ENCODE results near the gene FHL3.
A peak's percentile ranks its signal among the peaks of the same experiment; 100 is the strongest.

FHL3 gene

GRCh38 chr1:38014171-38014570 is 8.9 kb upstream of the FHL3 start:
- DNase-seq (ENCODE audit: low read depth in 2 of 2): no peak

GRCh38 chr1:38013227-38013622 is 7.9 kb upstream of the FHL3 start:
- no peak for DNase-seq (ENCODE audit: low read depth in 2 of 2)

- DNase-seq (ENCODE audit: low read depth in 2 of 2): peak; percentile 74 to 81
Measured at GRCh38 chr1:38012363-38013226, 7.3 kb upstream of the FHL3 start, which contains the start of gene UTP11. TSS of gene UTP11 (plus strand) at chr1:38012734. CDS start at chr1:38012803, 69 bp downstream.

GRCh38 chr1:38009841-38010180 is 4.5 kb upstream of the FHL3 start:
- DNase-seq (ENCODE audit: low read depth in 2 of 2): no peak

- DNase-seq (ENCODE audit: low read depth in 2 of 2): no peak
Measured at GRCh38 chr1:38009088-38009840, 4.0 kb upstream of the FHL3 start.

GRCh38 chr1:38006008-38006828 is 904 bp upstream of the FHL3 start:
- DNase-seq (ENCODE audit: low read depth in 2 of 2): no peak

- no peak for DNase-seq (ENCODE audit: low read depth in 2 of 2)
Measured at GRCh38 chr1:38004284-38005108, 818 bp downstream of the FHL3 start.

- no peak for DNase-seq (ENCODE audit: low read depth in 2 of 2)
Measured at GRCh38 chr1:38003261-38004250, 1.8 kb downstream of the FHL3 start.

GRCh38 chr1:38000529-38001455 is 4.5 kb downstream of the FHL3 start:
- DNase-seq (ENCODE audit: low read depth in 2 of 2): no peak

- no peak for DNase-seq (ENCODE audit: low read depth in 2 of 2)
Measured at GRCh38 chr1:38000233-38000528, 5.1 kb downstream of the FHL3 start.

GRCh38 chr1:37999430-38000232 is 5.7 kb downstream of the FHL3 start:
- DNase-seq (ENCODE audit: low read depth in 2 of 2): no peak

- no peak for DNase-seq (ENCODE audit: low read depth in 2 of 2)
Measured at GRCh38 chr1:37998913-37999429, 6.3 kb downstream of the FHL3 start.

- no peak for DNase-seq (ENCODE audit: low read depth in 2 of 2)
Measured at GRCh38 chr1:37998089-37998808, 7.1 kb downstream of the FHL3 start.

- no peak for DNase-seq (ENCODE audit: low read depth in 2 of 2)
Measured at GRCh38 chr1:37997256-37998088, 7.8 kb downstream of the FHL3 start.

GRCh38 chr1:37995751-37996345 is 9.5 kb downstream of the FHL3 start:
- no peak for DNase-seq (ENCODE audit: low read depth in 2 of 2)

Data from stimulated activated CD4-positive, alpha-beta T cell treated with anti-CD3 and anti-CD28 coated beads, Interleukin-1b, Interleukin-23, amount 100 ng/mL, for 4 hours (primary cell).